ENCODE data around the gene GJB1. TPM values are rescaled to one million over a fixed set of nuclear protein-coding genes. Genes with fewer than 3 reads are reported as not detected.
A peak's percentile ranks its signal among the peaks of the same experiment; 100 is the strongest.

GJB1 gene
- total RNA-seq, 2 experiments from 2014 or later: not detected

DNA sequence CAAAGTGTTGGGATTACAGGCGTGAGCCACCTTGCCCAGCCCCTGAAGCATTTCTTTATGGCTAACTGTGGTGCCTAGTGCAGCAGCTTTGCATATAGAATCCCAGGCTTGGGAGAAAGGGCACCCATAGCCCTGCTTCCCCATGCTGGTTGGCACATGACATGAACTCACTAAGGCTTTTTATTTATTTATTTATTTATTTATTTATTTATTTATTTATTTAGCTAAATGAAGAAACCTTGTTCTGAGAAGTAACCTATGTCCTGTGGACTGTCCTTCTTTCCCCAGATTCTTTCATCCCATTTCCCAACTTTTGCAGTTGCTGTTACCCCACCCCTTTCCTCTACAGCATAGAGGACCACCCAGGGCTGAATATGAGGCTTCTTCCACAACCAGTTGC lies 1.9 kb upstream of the GJB1 start:
- no peak overlapping the region for H3K27ac Mint-ChIP-seq
- no peaks in the 10 kb centered on the region for H3K9me3 Mint-ChIP-seq
- H3K4me3 Mint-ChIP-seq: no peak overlapping the region
- no peaks in the 10 kb centered on the region for H3K27me3 Mint-ChIP-seq
- no peaks in the 10 kb centered on the region for H3K36me3 Mint-ChIP-seq (ENCODE audit: low read depth)
- POLR2A ChIA-PET: no interaction called here
- CTCF ChIA-PET: no interaction called here
- no peak for DNase-seq
- H3K4me1 Mint-ChIP-seq: peaks cover 6% of the 10 kb centered on the region

DNA sequence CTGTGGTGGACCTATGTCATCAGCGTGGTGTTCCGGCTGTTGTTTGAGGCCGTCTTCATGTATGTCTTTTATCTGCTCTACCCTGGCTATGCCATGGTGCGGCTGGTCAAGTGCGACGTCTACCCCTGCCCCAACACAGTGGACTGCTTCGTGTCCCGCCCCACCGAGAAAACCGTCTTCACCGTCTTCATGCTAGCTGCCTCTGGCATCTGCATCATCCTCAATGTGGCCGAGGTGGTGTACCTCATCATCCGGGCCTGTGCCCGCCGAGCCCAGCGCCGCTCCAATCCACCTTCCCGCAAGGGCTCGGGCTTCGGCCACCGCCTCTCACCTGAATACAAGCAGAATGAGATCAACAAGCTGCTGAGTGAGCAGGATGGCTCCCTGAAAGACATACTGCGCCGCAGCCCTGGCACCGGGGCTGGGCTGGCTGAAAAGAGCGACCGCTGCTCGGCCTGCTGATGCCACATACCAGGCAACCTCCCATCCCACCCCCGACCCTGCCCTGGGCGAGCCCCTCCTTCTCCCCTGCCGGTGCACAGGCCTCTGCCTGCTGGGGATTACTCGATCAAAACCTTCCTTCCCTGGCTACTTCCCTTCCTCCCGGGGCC lies 1.2 kb downstream of the GJB1 start:
- CTCF ChIA-PET: no interaction called here
- no peak overlapping the region for H3K4me3 Mint-ChIP-seq
- POLR2A ChIA-PET: no interaction called here

DNA sequence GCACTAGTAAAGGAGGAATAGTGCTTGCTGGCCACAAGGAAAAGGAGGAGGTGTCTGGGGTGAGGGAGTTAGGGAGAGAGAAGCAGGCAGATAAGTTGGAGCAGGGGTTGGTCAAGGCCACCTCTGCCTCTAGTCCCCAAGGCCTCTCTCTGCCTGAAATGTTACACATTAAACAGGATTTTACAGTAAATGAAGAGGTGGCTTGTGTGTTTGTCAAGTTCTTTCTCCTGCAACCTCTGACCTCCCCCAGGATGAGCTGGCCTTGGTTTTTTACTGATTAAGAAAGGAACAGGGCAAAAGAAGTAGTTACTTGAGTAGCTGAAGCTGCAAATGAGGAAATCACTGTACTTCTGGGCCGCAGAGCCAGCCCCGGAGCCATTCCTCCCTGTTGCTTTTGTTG lies 2.0 kb downstream of the GJB1 start:
- H3K36me3 Mint-ChIP-seq (ENCODE audit: low read depth): no peaks in the 10 kb centered on the region
- no peak overlapping the region for H3K27ac Mint-ChIP-seq
- no peak for DNase-seq
- H3K27me3 Mint-ChIP-seq: no peaks in the 10 kb centered on the region
- H3K9me3 Mint-ChIP-seq: no peaks in the 10 kb centered on the region
- POLR2A ChIA-PET: no interaction called here
- no peak overlapping the region for H3K4me3 Mint-ChIP-seq
- no peaks in the 10 kb centered on the region for H3K4me1 Mint-ChIP-seq
- CTCF ChIA-PET: no interaction called here

More for the DNA sequence above, 1.2 kb downstream of the GJB1 start:
- Mint-ChIP-seq H3K9me3 (no peaks in the 10 kb centered on the region), H3K27me3 (no peaks in the 10 kb centered on the region), H3K4me1 (no peaks in the 10 kb centered on the region), H3K27ac (no peak overlapping the region), H3K36me3 (ENCODE audit: low read depth) (no peaks in the 10 kb centered on the region)
- DNase-seq: no peak

DNA sequence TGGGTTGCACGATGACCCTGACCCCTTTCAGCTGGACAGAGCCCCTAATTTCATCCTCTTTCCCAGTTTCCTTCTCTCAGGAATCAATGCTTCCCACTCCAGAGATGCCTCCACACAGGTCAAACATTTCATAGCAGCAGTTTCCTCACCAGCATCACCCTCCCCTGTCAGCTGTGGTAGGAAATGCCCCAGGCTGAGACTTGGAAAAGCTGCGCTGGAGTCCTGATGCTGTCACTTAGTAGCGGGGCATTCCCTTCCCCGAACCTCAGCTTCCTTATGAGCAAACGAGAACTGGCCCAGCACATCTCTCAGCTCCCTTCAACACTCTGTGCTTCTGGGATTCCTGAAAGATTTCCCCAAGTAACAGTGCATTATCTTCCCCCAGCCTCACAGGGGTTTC lies 2.7 kb downstream of the GJB1 start:
- ChIA-PET POLR2A (no interaction called here), CTCF (interaction anchor here (0.7 kb wide), 1 partner anchor 21 kb away, joined by 3 read pairs; no protein-coding TSS in a partner anchor)
- H3K9me3 Mint-ChIP-seq: no peaks in the 10 kb centered on the region
- H3K4me1 Mint-ChIP-seq: no peaks in the 10 kb centered on the region
- no peak overlapping the region for H3K4me3 Mint-ChIP-seq
- H3K36me3 Mint-ChIP-seq (ENCODE audit: low read depth): no peaks in the 10 kb centered on the region
- H3K27me3 Mint-ChIP-seq: no peaks in the 10 kb centered on the region
- no peak overlapping the region for H3K27ac Mint-ChIP-seq
- no peak for DNase-seq

DNA sequence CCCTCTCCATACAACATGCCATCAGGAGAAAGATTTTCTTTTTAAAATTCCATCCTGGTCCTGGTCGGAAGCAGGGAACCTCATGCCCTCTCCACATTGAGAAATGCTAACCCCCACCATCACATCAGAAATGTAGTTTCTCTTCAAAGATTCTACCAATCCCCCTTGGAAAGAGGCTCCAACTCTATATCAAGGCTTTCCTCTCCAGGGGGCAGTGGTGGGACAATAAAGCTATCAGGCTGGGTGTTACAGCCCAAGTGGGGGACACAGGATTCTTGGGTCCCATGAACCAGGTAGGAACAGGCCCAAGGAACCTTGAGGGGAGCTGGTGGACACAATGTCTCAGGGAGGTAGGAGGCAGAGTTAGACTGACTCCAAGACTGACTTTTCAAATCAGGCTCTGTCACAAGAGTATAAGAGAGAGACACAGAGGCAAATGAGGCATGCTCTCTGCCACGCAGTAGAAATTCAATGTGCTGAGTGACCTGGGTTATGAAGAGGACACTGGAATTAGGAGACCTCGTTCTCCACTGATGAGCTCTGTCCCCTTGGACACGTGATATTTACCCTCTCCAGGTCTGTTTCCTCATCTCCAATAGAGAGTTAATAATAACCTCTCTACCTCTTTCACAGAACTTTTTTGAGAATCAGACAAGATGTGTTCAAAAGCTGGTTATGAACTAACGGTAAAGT lies 4.5 kb downstream of the GJB1 start:
- POLR2A ChIA-PET: no interaction called here
- H3K4me3 Mint-ChIP-seq: no peak overlapping the region
- CTCF ChIA-PET: interaction anchor here (0.6 to 1.3 kb wide), 2 partner anchors 30 to 101 kb away, joined by 4 to 5 read pairs; no protein-coding TSS in a partner anchor
- no peaks in the 10 kb centered on the region for H3K27me3 Mint-ChIP-seq
- no peak overlapping the region for H3K27ac Mint-ChIP-seq
- DNase-seq: no peak
- no peaks in the 10 kb centered on the region for H3K9me3 Mint-ChIP-seq
- no peaks in the 10 kb centered on the region for H3K36me3 Mint-ChIP-seq (ENCODE audit: low read depth)
- no peaks in the 10 kb centered on the region for H3K4me1 Mint-ChIP-seq

DNA sequence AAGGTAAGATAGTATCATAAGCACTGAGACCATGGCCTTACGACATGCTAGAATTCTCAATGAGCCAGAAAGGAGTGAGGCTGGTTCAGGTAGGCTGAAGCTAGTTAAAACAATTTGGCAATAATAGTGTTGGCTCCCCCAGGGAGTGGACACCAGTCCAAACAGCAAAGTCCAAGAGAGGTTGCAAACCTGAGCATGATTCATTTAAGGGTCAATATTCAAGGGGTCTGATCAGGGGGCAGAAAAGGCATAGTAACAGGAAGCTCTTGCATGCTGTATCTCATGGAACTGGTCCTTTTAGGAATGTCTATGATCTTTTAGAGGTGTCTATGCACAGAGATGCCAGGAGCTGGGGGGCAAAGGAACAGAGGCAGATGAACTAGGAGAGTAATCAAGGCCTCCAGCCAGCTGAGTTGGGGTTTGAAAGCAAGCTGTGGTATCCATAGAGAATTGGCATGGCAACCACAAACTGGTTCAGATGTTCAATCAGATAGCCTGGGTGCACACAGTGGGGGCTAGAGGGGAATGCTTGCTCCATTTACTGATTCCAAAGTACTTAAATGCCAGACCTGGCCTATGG lies 5.1 kb downstream of the GJB1 start:
- H3K4me3 Mint-ChIP-seq: no peak overlapping the region
- POLR2A ChIA-PET: no interaction called here
- no peak for DNase-seq
- no peaks in the 10 kb centered on the region for H3K27me3 Mint-ChIP-seq
- H3K9me3 Mint-ChIP-seq: no peaks in the 10 kb centered on the region
- H3K4me1 Mint-ChIP-seq: no peaks in the 10 kb centered on the region
- H3K27ac Mint-ChIP-seq: no peak overlapping the region
- no peaks in the 10 kb centered on the region for H3K36me3 Mint-ChIP-seq (ENCODE audit: low read depth)
- CTCF ChIA-PET: interaction anchor here (0.6 to 1.3 kb wide), 2 partner anchors 30 to 52 kb away, joined by 3 to 5 read pairs; no protein-coding TSS in a partner anchor

DNA sequence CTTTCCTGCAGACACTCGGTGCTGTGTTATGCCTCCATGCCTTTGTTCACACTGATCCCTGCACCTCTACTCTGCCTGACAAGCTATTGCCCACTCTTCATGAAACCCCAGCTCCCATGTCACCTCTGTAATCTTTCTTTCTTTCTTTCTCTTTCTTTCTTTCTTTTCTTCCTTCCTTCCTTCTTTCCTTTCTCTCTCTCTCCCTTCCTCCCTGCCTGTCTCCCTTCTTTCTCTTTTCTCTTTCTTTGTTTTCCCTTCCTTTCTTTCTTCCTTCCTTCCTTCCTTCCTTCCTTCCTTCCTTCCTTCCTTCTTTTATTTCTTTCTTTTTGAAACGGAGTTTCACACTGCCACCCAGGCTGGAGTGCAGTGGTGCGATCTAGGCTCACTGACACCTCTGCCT lies 12.5 kb downstream of the GJB1 start:
- no peaks in the 10 kb centered on the region for H3K27me3 Mint-ChIP-seq
- CTCF ChIA-PET: interaction anchor here (0.6 kb wide), 1 partner anchor 53 kb away, joined by 4 read pairs; no protein-coding TSS in a partner anchor
- peaks cover 11% of the 10 kb centered on the region for H3K36me3 Mint-ChIP-seq (ENCODE audit: low read depth)
- H3K4me3 Mint-ChIP-seq: no peak overlapping the region
- no peaks in the 10 kb centered on the region for H3K9me3 Mint-ChIP-seq
- POLR2A ChIA-PET: no interaction called here
- no peak overlapping the region for H3K27ac Mint-ChIP-seq
- no peak for DNase-seq
- H3K4me1 Mint-ChIP-seq: no peaks in the 10 kb centered on the region

DNA sequence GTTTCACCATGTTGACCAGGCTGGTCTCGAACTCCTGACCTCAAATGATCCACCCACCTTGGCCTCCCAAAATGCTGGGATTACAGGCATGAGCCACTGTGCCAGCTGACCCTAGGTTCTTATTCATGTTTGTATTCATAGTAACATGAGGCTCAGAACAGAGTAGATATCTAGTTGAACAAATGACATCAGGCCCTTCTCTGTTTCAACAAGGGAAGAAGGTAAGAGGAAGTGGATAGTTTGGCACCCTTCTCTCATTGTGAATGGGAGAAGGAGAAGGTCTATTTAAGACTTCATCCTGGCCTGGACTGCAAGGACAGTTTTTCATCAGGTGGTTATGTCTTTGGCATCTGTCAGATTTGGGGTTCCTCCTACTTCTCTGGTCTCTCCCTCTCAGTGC lies 13.8 kb downstream of the GJB1 start:
- no peak for DNase-seq
- no peaks in the 10 kb centered on the region for H3K9me3 Mint-ChIP-seq
- H3K27me3 Mint-ChIP-seq: no peaks in the 10 kb centered on the region
- H3K27ac Mint-ChIP-seq: no peak overlapping the region
- no peaks in the 10 kb centered on the region for H3K4me1 Mint-ChIP-seq
- POLR2A ChIA-PET: no interaction called here
- H3K36me3 Mint-ChIP-seq (ENCODE audit: low read depth): peaks cover 15% of the 10 kb centered on the region
- no peak overlapping the region for H3K4me3 Mint-ChIP-seq
- CTCF ChIA-PET: interaction anchor here (0.6 kb wide), 1 partner anchor 1075 kb away, joined by 3 read pairs; no protein-coding TSS in a partner anchor

DNA sequence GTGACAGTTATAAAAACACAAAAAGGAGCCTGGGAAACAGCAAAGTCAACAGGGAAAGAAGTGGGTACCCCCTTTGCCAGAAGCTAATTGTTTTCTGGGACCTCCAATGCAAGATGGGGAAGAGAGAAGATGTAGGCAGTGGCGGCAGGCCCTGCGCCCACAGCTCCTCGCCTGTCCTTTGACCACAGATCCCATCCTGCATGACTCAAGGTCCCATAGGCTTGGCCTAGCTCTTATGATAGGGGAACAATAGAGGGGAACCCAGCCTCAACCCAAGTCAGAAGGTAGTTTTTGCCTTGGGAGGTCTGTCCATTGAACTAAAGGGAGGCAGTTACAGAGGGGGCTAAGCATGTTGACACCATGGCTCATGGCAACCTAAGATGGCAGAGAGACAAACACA lies 16.8 kb downstream of the GJB1 start:
- H3K4me3 Mint-ChIP-seq: no peak overlapping the region
- no peaks in the 10 kb centered on the region for H3K4me1 Mint-ChIP-seq
- ChIA-PET CTCF (no interaction called here), POLR2A (no interaction called here)
- H3K9me3 Mint-ChIP-seq: no peaks in the 10 kb centered on the region
- no peaks in the 10 kb centered on the region for H3K27me3 Mint-ChIP-seq
- no peak overlapping the region for H3K27ac Mint-ChIP-seq
- peaks cover 28% of the 10 kb centered on the region for H3K36me3 Mint-ChIP-seq (ENCODE audit: low read depth)
- no peak for DNase-seq

DNA sequence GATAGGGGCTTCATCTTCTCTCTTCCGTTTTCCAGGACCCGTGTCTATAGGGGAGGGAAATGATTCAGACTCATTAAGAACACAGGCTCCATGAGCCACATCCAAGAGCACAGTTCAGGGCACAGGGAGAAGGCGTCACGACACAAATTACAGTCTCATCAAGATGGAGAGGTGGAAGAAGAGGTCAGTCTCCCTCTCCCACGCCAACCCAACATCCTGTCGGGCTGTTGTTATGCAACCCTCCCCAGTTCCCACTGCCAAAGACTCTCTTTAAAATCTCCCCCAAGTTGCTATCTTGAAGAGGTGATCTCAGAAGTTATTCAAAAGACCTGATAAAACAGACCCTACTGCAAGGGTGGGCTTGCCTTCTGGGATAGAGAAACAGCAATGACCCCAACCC lies 18.3 kb downstream of the GJB1 start:
- no peak overlapping the region for H3K27ac Mint-ChIP-seq
- no peak overlapping the region for H3K4me3 Mint-ChIP-seq
- H3K27me3 Mint-ChIP-seq: no peaks in the 10 kb centered on the region
- H3K4me1 Mint-ChIP-seq: no peaks in the 10 kb centered on the region
- peaks cover 35% of the 10 kb centered on the region for H3K36me3 Mint-ChIP-seq (ENCODE audit: low read depth)
- CTCF ChIA-PET: no interaction called here
- DNase-seq: no peak
- POLR2A ChIA-PET: no interaction called here
- H3K9me3 Mint-ChIP-seq: no peaks in the 10 kb centered on the region

DNA sequence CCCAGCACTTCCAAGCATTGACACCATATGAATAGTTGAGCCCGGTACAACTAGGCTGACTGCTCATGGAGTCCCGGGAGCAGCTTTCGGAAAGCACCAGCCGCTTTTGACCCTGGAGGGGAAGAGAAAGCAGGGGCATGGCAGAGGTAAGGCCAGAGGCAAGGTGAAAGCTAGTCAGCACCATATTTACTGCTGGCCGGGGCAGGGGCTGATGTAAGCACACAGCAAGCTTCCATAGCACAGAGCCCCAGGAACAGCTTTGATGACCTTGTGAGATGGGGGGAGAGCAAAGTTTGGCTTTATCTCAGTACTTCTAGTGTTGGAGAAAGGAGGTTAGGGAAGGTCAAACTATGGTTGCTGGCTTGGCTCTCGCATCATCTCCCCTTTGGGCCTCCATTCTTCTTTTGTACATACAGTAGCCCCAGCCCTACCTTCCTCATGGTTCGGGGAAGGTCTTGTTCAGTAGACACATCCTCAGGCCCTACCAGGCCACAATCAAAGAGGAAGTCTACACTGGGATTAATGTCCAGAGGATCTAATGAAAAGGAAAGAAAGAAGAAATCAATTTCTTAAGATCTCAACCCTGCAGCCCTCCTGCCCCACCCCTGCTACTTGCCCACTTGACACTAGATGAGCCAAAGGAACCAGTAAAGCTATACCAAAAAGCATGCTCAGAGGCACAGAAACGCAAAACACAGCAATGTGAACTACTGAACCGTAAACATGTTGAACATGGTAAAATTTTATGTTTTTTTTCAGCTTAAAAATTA lies 21.5 kb downstream of the GJB1 start:
- H3K36me3 Mint-ChIP-seq (ENCODE audit: low read depth): peaks cover 37% of the 10 kb centered on the region
- no peaks in the 10 kb centered on the region for H3K4me1 Mint-ChIP-seq
- no peaks in the 10 kb centered on the region for H3K27me3 Mint-ChIP-seq
- CTCF ChIA-PET: no interaction called here
- POLR2A ChIA-PET: no interaction called here
- no peak overlapping the region for H3K27ac Mint-ChIP-seq
- no peak for DNase-seq
- no peaks in the 10 kb centered on the region for H3K9me3 Mint-ChIP-seq
- H3K4me3 Mint-ChIP-seq: no peak overlapping the region

DNA sequence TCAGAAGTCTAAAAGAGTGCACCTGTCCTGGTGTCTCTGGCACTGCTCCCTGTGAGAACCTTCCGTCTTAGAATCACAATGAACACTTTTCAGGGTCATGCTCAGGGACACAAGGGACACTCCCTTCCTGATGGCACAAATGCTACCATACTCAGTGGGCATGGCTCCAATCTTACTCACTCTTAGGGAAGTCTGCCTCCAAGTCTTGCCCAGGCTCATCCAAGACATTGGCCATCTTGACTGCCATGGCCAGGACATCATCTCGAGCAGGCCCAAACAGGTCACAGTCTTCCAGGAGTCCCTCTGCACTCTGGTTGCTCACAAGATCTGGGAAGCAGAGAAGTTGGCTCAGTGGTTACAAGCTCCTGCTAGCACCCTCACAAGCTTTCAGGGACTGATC lies 22.1 kb downstream of the GJB1 start:
- H3K36me3 Mint-ChIP-seq (ENCODE audit: low read depth): peaks cover 35% of the 10 kb centered on the region
- H3K4me3 Mint-ChIP-seq: no peak overlapping the region
- no peak overlapping the region for H3K27ac Mint-ChIP-seq
- POLR2A ChIA-PET: no interaction called here
- no peaks in the 10 kb centered on the region for H3K9me3 Mint-ChIP-seq
- CTCF ChIA-PET: no interaction called here
- H3K4me1 Mint-ChIP-seq: peaks cover 2% of the 10 kb centered on the region
- DNase-seq: no peak
- no peaks in the 10 kb centered on the region for H3K27me3 Mint-ChIP-seq

DNA sequence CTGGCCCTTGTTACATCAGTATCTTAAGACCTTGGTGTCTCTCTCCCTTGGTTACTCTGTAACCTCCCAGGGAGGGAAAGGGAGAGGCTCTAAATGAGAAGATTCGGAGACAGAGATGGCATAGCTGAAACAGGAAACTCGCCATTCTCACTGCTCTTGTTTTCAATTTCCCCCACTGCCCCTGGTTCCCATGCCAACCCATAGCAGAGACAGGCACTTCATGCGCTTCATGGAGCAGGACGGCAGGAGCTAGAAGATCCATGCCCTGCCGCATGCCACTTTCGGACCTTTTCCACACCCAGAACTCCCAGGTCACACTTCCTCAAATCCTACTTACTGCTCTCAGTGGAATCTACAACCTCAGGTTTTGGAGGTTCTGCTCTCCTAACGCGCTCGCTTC lies 27.8 kb downstream of the GJB1 start:
- peaks cover 36% of the 10 kb centered on the region for H3K4me1 Mint-ChIP-seq
- H3K27me3 Mint-ChIP-seq: no peaks in the 10 kb centered on the region
- DNase-seq: no peak
- peak overlapping the region; percentile 57 for H3K27ac Mint-ChIP-seq
- no peaks in the 10 kb centered on the region for H3K9me3 Mint-ChIP-seq
- POLR2A ChIA-PET: no interaction called here
- H3K36me3 Mint-ChIP-seq (ENCODE audit: low read depth): peaks cover 8% of the 10 kb centered on the region
- H3K4me3 Mint-ChIP-seq: no peak overlapping the region
- CTCF ChIA-PET: no interaction called here
